Neural crest cell (in vitro differentiated cells): ENCODE measurements around the gene CYP3A4. TPM values are rescaled to one million over a fixed set of nuclear protein-coding genes. Genes with fewer than 3 reads are reported as not detected.
"Not testable (repeated sequence)": the region's sequence is repeated elsewhere in the genome, so short reads cannot be mapped to it uniquely, and the experiment has no call there.

Source experiments
- DNase-seq: peaks from one replicate; pipeline ENCODE4 v3.0.0; 2021; ENCODE audit warnings: low read depth, mixed read lengths, low spot score
- H3K27ac Mint-ChIP-seq: one replicate; pipeline ENCODE4 v1.8.0; 2021; ENCODE audit warnings: mild to moderate bottlenecking, mixed read lengths; ENCODE audit not compliant: unreplicated experiment
- H3K27me3 Mint-ChIP-seq: 2 replicates; pipeline ENCODE4 v1.8.0; 2021; ENCODE audit warnings: low read depth, mild to moderate bottlenecking, mixed read lengths
- H3K36me3 Mint-ChIP-seq: 2 replicates; pipeline ENCODE4 v1.8.0; 2021; ENCODE audit warnings: low read depth, mild to moderate bottlenecking, mixed read lengths
- H3K4me1 Mint-ChIP-seq: 2 replicates; pipeline ENCODE4 v1.8.0; 2021; ENCODE audit warnings: mixed read lengths
- H3K4me3 Mint-ChIP-seq: one replicate; pipeline ENCODE4 v1.8.0; 2021; ENCODE audit warnings: mild to moderate bottlenecking, mixed read lengths
- H3K9me3 Mint-ChIP-seq: 2 replicates; pipeline ENCODE4 v1.8.0; 2021; ENCODE audit warnings: mixed read lengths
- CTCF ChIP-seq: fragments of 200-600 bp; sonication (generic); conservative IDR thresholded peaks from 2 replicates; pipeline ENCODE4 v1.5.0; 2021; ENCODE audit warnings: antibody characterized with exemption, mild to moderate bottlenecking
- total RNA-seq: library from RNA; stranded (reverse); gene quantifications from 2 replicates; pipeline ENCODE4 v1.2.1, GENCODE V29; 2021

The CYP3A4 gene
- total RNA-seq, 1 donor from 2014 or later = not detected

- Mint-ChIP-seq H3K4me1 (no peaks in the 10 kb centered on the region), H3K9me3 (peaks cover 2% of the 10 kb centered on the region), H3K4me3 (no peak overlapping the region), H3K27ac (no peak overlapping the region), H3K36me3 (peaks cover 2% of the 10 kb centered on the region), H3K27me3 (peaks cover 38% of the 10 kb centered on the region)
- TF ChIP-seq CTCF = no peak
- DNase-seq = no peak
Observed at GRCh38 chr7:99820408-99821027, 36.5 kb upstream of the CYP3A4 start.

DNA sequence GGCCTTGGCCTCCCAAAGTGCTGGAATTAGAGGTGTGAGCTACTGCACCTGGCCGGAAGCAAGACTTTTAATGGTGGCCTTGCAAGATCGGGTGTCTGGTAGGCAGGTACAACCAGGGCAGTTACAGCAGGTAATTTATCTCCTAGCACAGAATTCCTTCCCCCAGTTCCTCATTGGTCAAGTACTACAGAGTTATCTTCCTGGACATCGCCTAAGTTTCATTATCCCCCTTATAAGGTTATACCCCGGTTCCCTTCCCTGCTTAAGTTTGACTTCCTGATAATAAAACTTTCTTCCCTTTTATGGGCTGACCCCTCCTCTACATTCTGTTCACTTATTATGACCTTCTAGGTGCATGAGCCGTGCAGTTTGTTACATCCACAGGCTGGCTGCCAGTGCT is 24.8 kb upstream of the CYP3A4 start:
- no peak for DNase-seq
- H3K27me3 Mint-ChIP-seq = peaks cover 11% of the 10 kb centered on the region
- H3K4me3 Mint-ChIP-seq = no peak overlapping the region
- H3K4me1 Mint-ChIP-seq = peaks cover 6% of the 10 kb centered on the region
- H3K9me3 Mint-ChIP-seq = peaks cover 6% of the 10 kb centered on the region
- TF ChIP-seq CTCF = no peak
- H3K27ac Mint-ChIP-seq = peak overlapping the region; percentile 64
- peaks cover 3% of the 10 kb centered on the region for H3K36me3 Mint-ChIP-seq

DNA sequence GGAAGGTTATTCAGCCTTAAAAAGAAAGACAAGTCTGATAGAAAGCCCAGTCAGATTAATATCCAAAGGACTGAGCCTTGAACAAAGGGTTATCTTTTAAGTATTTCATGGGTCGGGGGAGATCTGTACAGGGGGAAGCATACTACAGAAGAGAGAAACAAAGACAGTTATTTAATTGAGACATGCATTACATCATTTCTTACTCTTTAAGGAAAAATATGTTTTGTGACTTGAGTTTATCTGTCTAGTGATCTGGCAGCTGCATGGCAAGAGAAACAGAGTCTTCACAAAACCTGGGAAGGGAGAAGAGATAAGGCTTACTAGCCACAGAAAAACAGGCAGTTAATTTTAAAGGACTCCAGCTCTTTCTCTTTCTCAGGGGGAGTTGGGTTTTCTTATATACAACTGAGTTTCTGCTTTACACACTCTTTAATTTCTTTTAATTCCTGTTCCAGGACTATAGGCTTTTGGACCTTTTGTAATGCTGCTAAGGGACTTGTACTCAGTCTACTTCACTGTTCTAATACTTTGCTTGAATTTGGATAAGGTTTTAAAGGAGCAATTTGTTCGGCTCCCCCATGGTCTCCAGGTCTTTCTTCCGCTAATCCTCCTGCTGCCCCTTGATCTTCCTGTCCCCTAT is 23.0 kb upstream of the CYP3A4 start:
- Mint-ChIP-seq H3K27ac (no peak overlapping the region), H3K4me3 (no peak overlapping the region), H3K4me1 (peaks cover 6% of the 10 kb centered on the region), H3K27me3 (peaks cover 20% of the 10 kb centered on the region), H3K36me3 (peaks cover 3% of the 10 kb centered on the region), H3K9me3 (peaks cover 6% of the 10 kb centered on the region)
- DNase-seq = no peak
- TF ChIP-seq CTCF = no peak

GRCh38 chr7:99805641-99806040 is 21.7 kb upstream of the CYP3A4 start:
- H3K27me3 Mint-ChIP-seq = peaks cover 32% of the 10 kb centered on the region
- peaks cover 6% of the 10 kb centered on the region for H3K4me1 Mint-ChIP-seq
- no peak for DNase-seq
- no peak for TF ChIP-seq CTCF
- peaks cover 6% of the 10 kb centered on the region for H3K9me3 Mint-ChIP-seq
- no peak overlapping the region for H3K4me3 Mint-ChIP-seq
- peaks cover 3% of the 10 kb centered on the region for H3K36me3 Mint-ChIP-seq
- no peak overlapping the region for H3K27ac Mint-ChIP-seq

- not testable (repeated sequence) for H3K4me3 Mint-ChIP-seq, H3K27ac Mint-ChIP-seq, H3K9me3 Mint-ChIP-seq, H3K36me3 Mint-ChIP-seq, H3K4me1 Mint-ChIP-seq, DNase-seq
- peaks cover 53% of the 10 kb centered on the region for H3K27me3 Mint-ChIP-seq
Observed at GRCh38 chr7:99803118-99803517, 19.1 kb upstream of the CYP3A4 start.

DNA sequence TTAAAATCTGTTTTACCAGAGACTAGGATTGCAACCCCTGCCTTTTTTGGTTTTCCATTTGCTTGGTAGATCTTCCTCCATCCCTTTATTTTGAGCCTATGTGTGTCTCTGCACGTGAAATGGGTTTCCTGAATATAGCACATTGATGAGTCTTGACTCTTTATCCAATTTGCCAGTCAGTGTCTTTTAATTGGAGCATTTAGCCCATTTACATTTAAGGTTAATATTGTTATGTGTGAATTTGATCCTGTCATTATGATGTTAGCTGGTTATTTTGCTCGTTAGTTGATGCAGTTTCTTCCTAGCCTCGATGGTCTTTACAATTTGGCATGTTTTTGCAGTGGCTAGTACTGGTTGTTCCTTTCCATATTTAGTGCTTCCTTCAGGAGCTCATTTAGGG is 17.4 kb upstream of the CYP3A4 start:
- not testable (repeated sequence) for H3K27ac Mint-ChIP-seq, DNase-seq, H3K9me3 Mint-ChIP-seq, H3K36me3 Mint-ChIP-seq, H3K4me1 Mint-ChIP-seq, H3K4me3 Mint-ChIP-seq
- H3K27me3 Mint-ChIP-seq = peaks cover 56% of the 10 kb centered on the region
